ENCODE data around the gene ZNRF3. TPM values are rescaled to one million over a fixed set of nuclear protein-coding genes. Genes with fewer than 3 reads are reported as not detected.
A peak's percentile ranks its signal among the peaks of the same experiment; 100 is the strongest.

Gene ZNRF3
- total RNA-seq, 1 donor from 2014 or later: 23.1 TPM

DNA sequence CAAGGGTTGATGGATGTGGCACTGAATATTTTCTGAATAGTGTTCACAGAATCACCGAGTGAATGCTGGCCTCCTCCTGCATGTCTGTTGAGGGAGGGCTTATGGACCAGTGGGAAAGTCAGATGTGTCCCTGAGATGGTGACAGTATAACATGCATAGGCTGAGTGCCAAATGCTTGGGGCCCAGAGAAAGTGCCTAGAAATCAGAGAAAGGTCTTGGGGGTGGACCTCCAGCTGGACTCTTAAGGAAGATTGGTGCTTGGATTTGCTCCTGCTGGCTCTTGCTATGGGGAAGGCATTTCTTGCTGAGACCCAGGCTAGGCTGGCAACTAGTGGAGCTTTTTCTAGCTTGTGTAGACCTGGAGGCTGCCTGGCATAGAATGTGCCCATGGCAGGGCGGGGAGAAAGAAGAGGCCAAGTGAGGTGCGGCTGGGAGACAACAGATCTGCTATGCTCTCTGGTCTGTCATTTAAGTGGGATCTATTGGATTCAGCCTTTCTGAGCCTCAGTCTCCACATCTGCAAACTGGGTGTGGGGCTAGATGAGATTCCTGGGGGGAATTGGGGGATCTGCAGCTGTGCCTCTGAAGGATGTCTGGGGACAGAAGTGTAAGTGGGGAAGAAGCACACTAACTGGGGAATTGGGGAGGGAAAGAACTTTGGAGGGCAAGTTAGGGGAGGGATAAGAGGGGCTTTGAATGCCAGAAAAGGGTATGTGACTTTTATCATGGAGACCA, 27.4 kb downstream of the ZNRF3 start:
- Mint-ChIP-seq H3K36me3 (no peaks in the 10 kb centered on the region), H3K27ac (peak overlapping the region; percentile 72), H3K27me3 (no peaks in the 10 kb centered on the region), H3K4me3 (no peak overlapping the region), H3K4me1 (ENCODE audit: unreplicated experiment) (peaks cover 73% of the 10 kb centered on the region), H3K9me3 (no peaks in the 10 kb centered on the region)
- DNase-seq (ENCODE audit: extremely low spot score, unreplicated experiment): no peak
- TF ChIP-seq, protein P1, sequence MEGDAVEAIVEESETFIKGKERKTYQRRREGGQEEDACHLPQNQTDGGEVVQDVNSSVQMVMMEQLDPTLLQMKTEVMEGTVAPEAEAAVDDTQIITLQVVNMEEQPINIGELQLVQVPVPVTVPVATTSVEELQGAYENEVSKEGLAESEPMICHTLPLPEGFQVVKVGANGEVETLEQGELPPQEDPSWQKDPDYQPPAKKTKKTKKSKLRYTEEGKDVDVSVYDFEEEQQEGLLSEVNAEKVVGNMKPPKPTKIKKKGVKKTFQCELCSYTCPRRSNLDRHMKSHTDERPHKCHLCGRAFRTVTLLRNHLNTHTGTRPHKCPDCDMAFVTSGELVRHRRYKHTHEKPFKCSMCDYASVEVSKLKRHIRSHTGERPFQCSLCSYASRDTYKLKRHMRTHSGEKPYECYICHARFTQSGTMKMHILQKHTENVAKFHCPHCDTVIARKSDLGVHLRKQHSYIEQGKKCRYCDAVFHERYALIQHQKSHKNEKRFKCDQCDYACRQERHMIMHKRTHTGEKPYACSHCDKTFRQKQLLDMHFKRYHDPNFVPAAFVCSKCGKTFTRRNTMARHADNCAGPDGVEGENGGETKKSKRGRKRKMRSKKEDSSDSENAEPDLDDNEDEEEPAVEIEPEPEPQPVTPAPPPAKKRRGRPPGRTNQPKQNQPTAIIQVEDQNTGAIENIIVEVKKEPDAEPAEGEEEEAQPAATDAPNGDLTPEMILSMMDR (conservative IDR thresholded peaks at IDR 0.05): no peak

DNA sequence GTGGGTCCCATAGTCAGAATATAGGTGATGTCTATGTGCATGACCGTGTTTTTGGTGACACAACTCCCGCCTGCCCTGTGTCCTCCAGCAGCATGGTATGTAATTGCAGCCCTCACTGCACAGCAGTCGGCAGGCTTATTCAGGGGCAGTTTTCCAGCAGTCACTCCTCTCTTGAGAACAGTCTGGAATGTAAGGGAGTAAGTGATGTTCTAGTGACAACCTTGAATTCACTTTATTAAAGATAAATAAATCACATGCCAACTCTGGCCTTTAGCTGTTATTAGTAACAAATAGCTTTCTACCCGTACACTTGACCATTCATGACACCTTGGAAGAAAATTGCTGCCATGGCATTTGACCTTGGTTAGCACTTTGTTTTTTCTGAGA, 27.9 kb downstream of the ZNRF3 start:
- Mint-ChIP-seq H3K4me1 (ENCODE audit: unreplicated experiment) (peaks cover 74% of the 10 kb centered on the region), H3K36me3 (no peaks in the 10 kb centered on the region), H3K27ac (peak overlapping the region; percentile 72), H3K27me3 (no peaks in the 10 kb centered on the region), H3K4me3 (no peak overlapping the region), H3K9me3 (no peaks in the 10 kb centered on the region)
- TF ChIP-seq, protein P1 (conservative IDR thresholded peaks at IDR 0.05): no peak
- DNase-seq (ENCODE audit: extremely low spot score, unreplicated experiment): no peak

DNA sequence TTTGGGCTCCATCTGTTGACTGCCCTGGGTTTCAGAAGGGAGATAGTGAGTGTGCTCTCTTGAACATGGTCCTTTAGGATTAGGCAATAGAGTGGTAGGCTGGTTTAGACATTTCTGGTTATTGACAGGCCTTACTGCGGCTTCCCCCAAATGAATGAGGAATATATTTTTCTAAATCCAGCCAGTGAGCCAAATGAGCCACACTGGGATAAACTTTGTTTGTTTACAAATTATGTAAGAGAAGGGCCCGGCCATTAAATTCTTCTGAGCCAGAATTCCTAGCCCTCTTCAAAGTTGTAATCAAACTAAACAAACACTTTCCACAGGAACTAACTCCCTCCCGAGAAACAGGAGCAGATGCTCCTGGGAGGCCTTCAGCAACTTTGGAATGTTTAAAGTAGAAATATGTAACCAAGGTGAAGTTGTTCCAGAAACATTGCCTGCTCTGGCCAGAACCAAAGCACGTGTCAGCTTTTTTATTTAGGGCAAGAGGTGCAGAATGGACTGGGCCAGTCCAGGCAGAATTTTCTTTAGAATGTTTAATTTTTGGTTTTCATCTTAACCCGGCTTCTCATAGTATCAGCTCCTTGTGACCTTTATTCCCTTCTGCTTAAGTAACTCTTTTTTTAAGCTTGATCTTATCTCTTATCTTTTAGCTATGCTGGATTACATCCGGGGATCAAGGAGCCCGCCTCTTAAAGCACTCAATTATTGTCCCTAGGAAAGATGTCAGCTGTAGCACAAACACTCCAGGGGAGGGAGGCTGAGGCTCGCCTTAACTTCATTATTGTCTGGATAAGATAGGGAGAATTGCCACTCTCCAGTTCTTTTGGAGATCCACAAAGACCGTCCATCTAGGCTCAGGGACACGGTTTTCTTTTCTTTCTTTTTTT, 28.7 kb downstream of the ZNRF3 start:
- Mint-ChIP-seq H3K27ac (peak overlapping the region; percentile 70), H3K27me3 (no peaks in the 10 kb centered on the region), H3K4me1 (ENCODE audit: unreplicated experiment) (peaks cover 76% of the 10 kb centered on the region), H3K9me3 (no peaks in the 10 kb centered on the region), H3K4me3 (peak overlapping the region; percentile 37), H3K36me3 (no peaks in the 10 kb centered on the region)
- no peak for DNase-seq (ENCODE audit: extremely low spot score, unreplicated experiment)
- TF ChIP-seq, protein P1 (conservative IDR thresholded peaks at IDR 0.05): no peak

DNA sequence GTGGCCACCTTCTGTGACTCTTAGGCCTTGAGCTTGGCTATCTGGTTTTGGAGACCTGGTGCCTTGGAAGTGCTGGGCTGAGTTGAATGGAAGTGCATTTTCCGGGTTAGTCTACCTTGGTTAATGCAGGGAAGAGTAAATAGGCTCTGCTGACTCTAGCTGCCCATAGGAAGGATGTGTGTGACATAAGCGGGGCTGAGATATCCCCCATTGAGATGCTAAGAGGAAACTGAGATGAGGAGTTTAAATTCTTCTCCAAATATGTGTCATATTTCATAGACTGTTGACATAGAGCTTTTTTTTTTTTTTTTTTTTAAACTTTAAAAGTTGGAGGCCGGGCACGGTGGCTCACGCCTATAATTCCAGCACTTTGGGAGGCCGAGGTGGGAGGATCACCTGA, 30.8 kb downstream of the ZNRF3 start:
- Mint-ChIP-seq H3K27ac (peak overlapping the region; percentile 48), H3K36me3 (no peaks in the 10 kb centered on the region), H3K4me3 (no peak overlapping the region), H3K9me3 (no peaks in the 10 kb centered on the region), H3K27me3 (no peaks in the 10 kb centered on the region), H3K4me1 (ENCODE audit: unreplicated experiment) (peaks cover 80% of the 10 kb centered on the region)
- DNase-seq (ENCODE audit: extremely low spot score, unreplicated experiment): no peak
- TF ChIP-seq, protein P1 (conservative IDR thresholded peaks at IDR 0.05): no peak

DNA sequence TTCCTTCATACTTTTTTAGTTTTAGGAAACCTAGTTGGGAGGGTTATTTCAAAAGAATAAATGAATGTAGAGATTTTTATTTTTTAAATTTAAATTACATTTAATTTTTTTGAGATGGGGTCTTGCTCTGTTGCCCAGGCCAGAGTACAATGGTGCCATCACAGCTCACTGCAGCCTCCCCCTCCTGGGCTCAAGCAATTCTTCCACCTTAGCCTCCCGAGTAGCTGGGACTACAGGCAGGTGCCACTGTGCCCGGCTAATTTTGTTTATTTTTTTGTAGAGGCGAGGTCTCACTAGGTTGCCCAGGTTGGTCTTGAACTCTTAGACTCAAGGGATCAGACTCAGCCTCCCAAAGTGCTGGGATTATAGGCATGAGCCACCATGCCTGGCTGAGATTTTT, 32.6 kb downstream of the ZNRF3 start:
- H3K9me3 Mint-ChIP-seq: no peaks in the 10 kb centered on the region
- DNase-seq (ENCODE audit: extremely low spot score, unreplicated experiment): no peak
- H3K27me3 Mint-ChIP-seq: no peaks in the 10 kb centered on the region
- no peak overlapping the region for H3K27ac Mint-ChIP-seq
- no peak overlapping the region for H3K4me3 Mint-ChIP-seq
- H3K36me3 Mint-ChIP-seq: no peaks in the 10 kb centered on the region
- TF ChIP-seq, protein P1 (conservative IDR thresholded peaks at IDR 0.05): no peak
- peaks cover 73% of the 10 kb centered on the region for H3K4me1 Mint-ChIP-seq (ENCODE audit: unreplicated experiment)
